SK-N-SH (cell line): ENCODE data around the gene KRT6B. TPM values are rescaled to one million over a fixed set of nuclear protein-coding genes. Genes with fewer than 3 reads are reported as not detected.
"Not testable (repeated sequence)": the region's sequence is repeated elsewhere in the genome, so short reads cannot be mapped to it uniquely, and the experiment has no call there.

Experiments
- CTCF ChIA-PET: fragments of 300-600, 350-600 bp; formaldehyde crosslinking; extraction: SDS; loops from one replicate; lab custom pipeline; 2021; lab: Yijun Ruan, JAX
- POLR2A ChIA-PET: fragments of 350-600 bp; sonication (Branson Sonifier 250); formaldehyde crosslinking; extraction: SDS; loops from one replicate; lab custom pipeline; 2020; ENCODE audit warnings: antibody characterized with exemption, inconsistent platforms; lab: Yijun Ruan, JAX
- DNase-seq: peaks from one replicate; pipeline ENCODE4 v3.0.0; 2012
- H2AFZ ChIP-seq: fragments of 200-600 bp; sonication (generic); 2 replicates; pipeline ENCODE4 v1.8.1; 2016; ENCODE audit warnings: antibody characterized with exemption, mild to moderate bottlenecking, low read depth
- H3F3A ChIP-seq: fragments of 200-600 bp; sonication (generic); replicated peaks from 2 replicates; pipeline ENCODE3; 2016; ENCODE audit warnings: antibody characterized with exemption, mild to moderate bottlenecking; ENCODE audit not compliant: insufficient read depth
- H3K27ac ChIP-seq, 2 experiments: fragments of 200-500 bp in 1 of 2; fragments of 200-600 bp in 1 of 2; sonication (Bioruptor generic) in 1 of 2; sonication (generic), shearing (Covaris generic) in 1 of 2; 2 replicates each; pipeline versions ENCODE4 v1.5.1 to v1.6.1; 2014 to 2016; ENCODE audit warnings: low read depth in 2 of 2, inconsistent platforms in 1 of 2, low read length in 1 of 2, mild to moderate bottlenecking in 1 of 2, mixed read lengths in 1 of 2
- H3K27me3 ChIP-seq: fragments of 200-600 bp; sonication (generic), shearing (Covaris generic); 2 replicates; pipeline ENCODE4 v1.6.1; 2016; ENCODE audit warnings: mixed run types; ENCODE audit not compliant: insufficient read depth
- H3K36me3 ChIP-seq, 2 experiments: fragments of 200-500 bp in 1 of 2; fragments of 200-600 bp in 1 of 2; sonication (Bioruptor generic) in 1 of 2; sonication (generic) in 1 of 2; replicated peaks in 1 of 2; 2 replicates each; pipeline versions ENCODE3 to v1.5.1; 2014 to 2016; ENCODE audit warnings: low read length in 1 of 2, mild to moderate bottlenecking in 1 of 2; ENCODE audit not compliant: insufficient read depth in 2 of 2, control insufficient read depth in 1 of 2
- H3K4me1 ChIP-seq, 2 experiments: fragments of 200-500 bp in 1 of 2; fragments of 200-600 bp in 1 of 2; sonication (Bioruptor generic) in 1 of 2; sonication (generic), shearing (Covaris generic) in 1 of 2; 2 replicates each; pipeline versions ENCODE4 v1.5.1 to v1.6.1; 2014 to 2016; ENCODE audit warnings: low read depth in 1 of 2, low read length in 1 of 2, mixed run types in 1 of 2; ENCODE audit not compliant: insufficient read depth in 2 of 2, control insufficient read depth in 1 of 2
- H3K4me2 ChIP-seq: fragments of 200-600 bp; sonication (generic), shearing (Covaris generic); 2 replicates; pipeline ENCODE4 v1.6.1; 2017; ENCODE audit warnings: mixed run types
- H3K4me3 ChIP-seq, 2 experiments: fragments of 200-500 bp in 1 of 2; fragments of 200-600 bp in 1 of 2; sonication (Bioruptor generic) in 1 of 2; sonication (generic), shearing (Covaris generic) in 1 of 2; 2 replicates each; pipeline versions ENCODE4 v1.5.1 to v1.8.1; 2014 to 2016; ENCODE audit warnings: low read depth in 2 of 2, inconsistent platforms in 1 of 2, low read length in 1 of 2, mild to moderate bottlenecking in 1 of 2, mixed read lengths in 1 of 2, moderate library complexity in 1 of 2
- H3K79me2 ChIP-seq: fragments of 200-600 bp; sonication (generic); 2 replicates; pipeline ENCODE4 v1.8.1; 2017; ENCODE audit warnings: mild to moderate bottlenecking; ENCODE audit not compliant: insufficient read depth
- H3K9ac ChIP-seq: fragments of 200-600 bp; sonication (generic); 2 replicates; pipeline ENCODE4 v1.6.1; 2017; ENCODE audit warnings: mixed run types
- H3K9me2 ChIP-seq: fragments of 200-600 bp; sonication (generic); 2 replicates; pipeline ENCODE4 v1.6.1; 2017; ENCODE audit warnings: mixed run types
- H3K9me3 ChIP-seq: fragments of 200-600 bp; sonication (generic); 2 replicates; pipeline ENCODE4 v1.6.1; 2017; ENCODE audit warnings: mixed run types, mild to moderate bottlenecking, moderate library complexity
- H4K20me1 ChIP-seq: fragments of 200-600 bp; sonication (generic); 2 replicates; pipeline ENCODE4 v1.6.1; 2017; ENCODE audit warnings: mild to moderate bottlenecking, mixed run types; ENCODE audit not compliant: insufficient read depth
- ELF1 ChIP-seq: IDR thresholded peaks from 2 replicates; pipeline ENCODE4 v1.4.0; 2012
- FOSL2 ChIP-seq: IDR thresholded peaks from 2 replicates; pipeline ENCODE4 v1.4.0; 2012; ENCODE audit warnings: low read depth, mild to moderate bottlenecking, moderate library complexity, borderline replicate concordance
- FOXJ3 ChIP-seq: sonication (generic); formaldehyde crosslinking; IDR thresholded peaks from 2 replicates; pipeline ENCODE4 v1.5.1; 2020; ENCODE audit warnings: mild to moderate bottlenecking, missing genetic modification reagents
- GATA2 ChIP-seq: sonication (generic); formaldehyde crosslinking; IDR thresholded peaks from 2 replicates; pipeline ENCODE4 v1.5.0; 2020; ENCODE audit warnings: mild to moderate bottlenecking, missing genetic modification reagents
- MXI1 ChIP-seq: IDR thresholded peaks from 2 replicates; pipeline ENCODE4 v1.6.1; 2012; ENCODE audit warnings: mild to moderate bottlenecking, low read depth, low read length, improper control_type of control experiment
- ZBTB33 ChIP-seq: IDR thresholded peaks from 2 replicates; pipeline ENCODE4 v1.4.0; 2012; ENCODE audit warnings: low read depth, borderline replicate concordance
- WGBS: methylation state at CpG from one replicate; pipeline ENCODE4 v1.1.6; 2017; ENCODE audit warnings: low lambda C conversion rate; 5-methylcytosine and 5-hydroxymethylcytosine counted together
- polyA plus RNA-seq, 3 experiments: library from polyadenylated mRNA; depleted of rRNA; stranded (reverse); fragments of >200 nt; gene quantifications; 2 replicates each; pipeline ENCODE4 v1.2.3, GENCODE V29; 2012
- TF ChIP-seq, protein P1 (sequence below): fragments of 200-600 bp; sonication (generic); IDR thresholded peaks from 2 replicates; pipeline ENCODE4 v1.6.1; 2017; ENCODE audit warnings: antibody characterized with exemption, mild to moderate bottlenecking, moderate library complexity
- TF ChIP-seq, protein P2 (sequence below): fragments of 150-350 bp; IDR thresholded peaks from 2 replicates; pipeline ENCODE4 v1.6.1; 2016; ENCODE audit warnings: mild to moderate bottlenecking, low read depth, low read length

The KRT6B gene
- polyA plus RNA-seq, 1 of the 3 experiments (the other 2 are of a cell fraction) = not detected

- H3K27ac ChIP-seq = no peak within 1 kb of the TSS
- no peaks in the 10 kb centered on the region; a peak in 1 of 4 replicates for H3K4me1 ChIP-seq
- no peaks in the 10 kb centered on the region for H3K36me3 ChIP-seq
- H2AFZ ChIP-seq = no peak within 1 kb of the TSS
- ChIA-PET POLR2A (no interaction called here), CTCF (interaction anchor here (1.3 kb wide), 1 partner anchor 21 kb away, joined by 4 read pairs; no protein-coding TSS in a partner anchor)
- H3K9ac ChIP-seq = no peak within 1 kb of the TSS
- H4K20me1 ChIP-seq = no peaks in the 10 kb centered on the region
- TF ChIP-seq FOXJ3 (CRISPR knock-in tag) = no peak
- no peak for TF ChIP-seq ZBTB33
- TF ChIP-seq ELF1 = no peak
- TF ChIP-seq FOSL2 = no peak
- TF ChIP-seq GATA2 (CRISPR knock-in tag) = no peak
- TF ChIP-seq, protein P1, sequence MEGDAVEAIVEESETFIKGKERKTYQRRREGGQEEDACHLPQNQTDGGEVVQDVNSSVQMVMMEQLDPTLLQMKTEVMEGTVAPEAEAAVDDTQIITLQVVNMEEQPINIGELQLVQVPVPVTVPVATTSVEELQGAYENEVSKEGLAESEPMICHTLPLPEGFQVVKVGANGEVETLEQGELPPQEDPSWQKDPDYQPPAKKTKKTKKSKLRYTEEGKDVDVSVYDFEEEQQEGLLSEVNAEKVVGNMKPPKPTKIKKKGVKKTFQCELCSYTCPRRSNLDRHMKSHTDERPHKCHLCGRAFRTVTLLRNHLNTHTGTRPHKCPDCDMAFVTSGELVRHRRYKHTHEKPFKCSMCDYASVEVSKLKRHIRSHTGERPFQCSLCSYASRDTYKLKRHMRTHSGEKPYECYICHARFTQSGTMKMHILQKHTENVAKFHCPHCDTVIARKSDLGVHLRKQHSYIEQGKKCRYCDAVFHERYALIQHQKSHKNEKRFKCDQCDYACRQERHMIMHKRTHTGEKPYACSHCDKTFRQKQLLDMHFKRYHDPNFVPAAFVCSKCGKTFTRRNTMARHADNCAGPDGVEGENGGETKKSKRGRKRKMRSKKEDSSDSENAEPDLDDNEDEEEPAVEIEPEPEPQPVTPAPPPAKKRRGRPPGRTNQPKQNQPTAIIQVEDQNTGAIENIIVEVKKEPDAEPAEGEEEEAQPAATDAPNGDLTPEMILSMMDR = no peak
- no peak for TF ChIP-seq MXI1
- TF ChIP-seq, protein P2, sequence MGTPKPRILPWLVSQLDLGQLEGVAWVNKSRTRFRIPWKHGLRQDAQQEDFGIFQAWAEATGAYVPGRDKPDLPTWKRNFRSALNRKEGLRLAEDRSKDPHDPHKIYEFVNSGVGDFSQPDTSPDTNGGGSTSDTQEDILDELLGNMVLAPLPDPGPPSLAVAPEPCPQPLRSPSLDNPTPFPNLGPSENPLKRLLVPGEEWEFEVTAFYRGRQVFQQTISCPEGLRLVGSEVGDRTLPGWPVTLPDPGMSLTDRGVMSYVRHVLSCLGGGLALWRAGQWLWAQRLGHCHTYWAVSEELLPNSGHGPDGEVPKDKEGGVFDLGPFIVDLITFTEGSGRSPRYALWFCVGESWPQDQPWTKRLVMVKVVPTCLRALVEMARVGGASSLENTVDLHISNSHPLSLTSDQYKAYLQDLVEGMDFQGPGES = no peak
- H3K9me3 ChIP-seq = no peaks in the 10 kb centered on the region
- peaks cover 48% of the 10 kb centered on the region; the same call in 1 of the 2 replicates for H3K27me3 ChIP-seq
- no peaks in the 10 kb centered on the region for H3F3A ChIP-seq
- WGBS = 40% methylated on average over 2 of the region's 2 CpGs
- no peaks in the 10 kb centered on the region for H3K9me2 ChIP-seq
- H3K79me2 ChIP-seq = no peaks in the 10 kb centered on the region
- no peak within 1 kb of the TSS for H3K4me3 ChIP-seq
- H3K4me2 ChIP-seq = no peak within 1 kb of the TSS
- DNase-seq = no peak
Observed at GRCh38 chr12:52493172-52493571, 41.2 kb upstream of the KRT6B start, which contains the start of gene KRT6A. TSS of gene KRT6A (minus strand) at chr12:52493257. CDS start at chr12:52493188, 69 bp downstream.

- H3K4me3 ChIP-seq, DNase-seq, H3F3A ChIP-seq, H3K36me3 ChIP-seq, H3K9me3 ChIP-seq, H3K9ac ChIP-seq, H4K20me1 ChIP-seq, H2AFZ ChIP-seq, CTCF ChIA-PET, H3K79me2 ChIP-seq, H3K27ac ChIP-seq, H3K4me1 ChIP-seq, H3K9me2 ChIP-seq, H3K4me2 ChIP-seq, POLR2A ChIA-PET: not testable (repeated sequence)
- WGBS = no CpG with 5 or more reads among the region's 6 CpGs
- peaks cover 41% of the 10 kb centered on the region; the same call in 1 of the 2 replicates for H3K27me3 ChIP-seq
Observed at GRCh38 chr12:52492405-52492804, 40.5 kb upstream of the KRT6B start.

- H3K79me2 ChIP-seq, H3K4me1 ChIP-seq, H3K27ac ChIP-seq, H4K20me1 ChIP-seq, H3K4me3 ChIP-seq, H3K9me3 ChIP-seq, H3K4me2 ChIP-seq, H3K9me2 ChIP-seq, DNase-seq, H3K36me3 ChIP-seq, H3K9ac ChIP-seq, H3F3A ChIP-seq, H2AFZ ChIP-seq, CTCF ChIA-PET, POLR2A ChIA-PET: not testable (repeated sequence)
- peaks cover 36% of the 10 kb centered on the region; the same call in 1 of the 2 replicates for H3K27me3 ChIP-seq
- 19% methylated on average over 8 of the region's 8 CpGs for WGBS
Observed at GRCh38 chr12:52491495-52491894, 39.5 kb upstream of the KRT6B start.
